HG03103 (cell line): ENCODE results near the gene SYNGR2.

ENCODE experiments used
- ATAC-seq: cut with Tn5 transposase; IDR thresholded peaks from one replicate; pipeline ENCODE4 v1.9.1; 2021; ENCODE audit warnings: low read depth; ENCODE audit not compliant: unreplicated experiment

Gene SYNGR2

GRCh38 chr17:78142119-78142861 is 26.1 kb upstream of the SYNGR2 start:
- no peak for ATAC-seq

GRCh38 chr17:78143214-78144146 is 24.9 kb upstream of the SYNGR2 start:
- ATAC-seq: no peak

GRCh38 chr17:78144147-78144719 is 24.1 kb upstream of the SYNGR2 start:
- no peak for ATAC-seq

GRCh38 chr17:78144736-78145641 is 23.4 kb upstream of the SYNGR2 start:
- ATAC-seq: no peak

- no peak for ATAC-seq
These were observed 21.9 kb upstream of the SYNGR2 start for GRCh38 chr17:78146471-78146869.

- ATAC-seq: no peak
These were observed 21.5 kb upstream of the SYNGR2 start for GRCh38 chr17:78146881-78147280.

GRCh38 chr17:78147315-78147998 is 20.9 kb upstream of the SYNGR2 start:
- no peak for ATAC-seq

GRCh38 chr17:78148286-78149016 is 19.9 kb upstream of the SYNGR2 start:
- ATAC-seq: no peak

GRCh38 chr17:78151514-78152008 is 16.8 kb upstream of the SYNGR2 start:
- ATAC-seq: no peak

GRCh38 chr17:78154903-78155811 is 13.2 kb upstream of the SYNGR2 start:
- ATAC-seq: peak; percentile 46

- no peak for ATAC-seq
These were observed 8.7 kb upstream of the SYNGR2 start for GRCh38 chr17:78159575-78160158.

GRCh38 chr17:78163881-78164747 is 4.3 kb upstream of the SYNGR2 start:
- ATAC-seq: no peak

GRCh38 chr17:78164748-78165607 is 3.4 kb upstream of the SYNGR2 start:
- ATAC-seq: no peak

- ATAC-seq: no peak
These were observed 2.0 kb upstream of the SYNGR2 start for GRCh38 chr17:78166416-78166815.

GRCh38 chr17:78168903-78169793 is 767 bp downstream of the SYNGR2 start:
- no peak for ATAC-seq
